Measurements from ENCODE around the gene ARPIN. TPM values are rescaled to one million over a fixed set of nuclear protein-coding genes. Genes with fewer than 3 reads are reported as not detected.

The ARPIN gene
- total and polyA plus RNA-seq, 9 of the 15 experiments (the other 6 are each of a cell fraction or from before 2014, with no cell fraction given): not detected

DNA sequence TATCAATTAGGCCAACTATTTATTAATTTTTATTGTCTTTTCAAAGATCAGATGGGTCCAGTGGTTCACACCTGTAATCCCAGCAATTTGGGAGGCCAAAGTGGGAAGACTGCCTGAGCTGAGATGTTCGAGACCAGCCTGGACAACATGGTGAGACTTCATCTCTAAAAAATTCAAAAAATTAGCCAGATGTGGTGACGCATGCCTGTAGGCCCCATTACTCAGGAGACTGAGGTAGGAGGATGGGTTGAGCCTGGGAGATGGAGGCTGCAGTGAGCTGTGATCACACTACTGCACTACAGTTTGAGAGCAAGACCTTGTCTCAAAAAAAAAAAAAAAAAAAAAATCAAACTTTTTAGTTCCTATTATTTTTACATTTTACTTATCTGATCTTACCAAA is 27.1 kb downstream of the ARPIN start:
- H4K20me1 ChIP-seq (replicated peaks; ENCODE audit: control insufficient read depth, insufficient read depth, low read length): no peaks in the 10 kb centered on the region
- no TSS peak for BruUV-seq (replicated peaks)
- ChIA-PET CTCF (ENCODE audit: low intra/inter-chr PET ratio) (no interaction called here), POLR2A (interaction anchor here (1.3 kb wide), 1 partner anchor 11 kb away, joined by 4 read pairs; no protein-coding TSS in a partner anchor)
- ATAC-seq: no peak
- H3K79me2 ChIP-seq (ENCODE audit: control insufficient read depth, insufficient read depth, low read length): peaks cover 5% of the 10 kb centered on the region; the same call in 1 of the 3 replicates
- no peak overlapping the region for H3K4me3 ChIP-seq
- H3K9me1 ChIP-seq (ENCODE audit: control insufficient read depth, insufficient read depth, low read length): no peaks in the 10 kb centered on the region
- WGBS (ENCODE audit: insufficient coverage, low coverage, missing lambda C conversion rate): 100% methylated on average over 2 of the region's 2 CpGs
- no peak overlapping the region for H3K9ac ChIP-seq (ENCODE audit: insufficient read depth in 1 of 2, low read depth in 2 of 2, low read length in 2 of 2)
- H3K27ac ChIP-seq (ENCODE audit: extremely low read depth, low read depth, low read length): no peak overlapping the region
- no peak overlapping the region for H3K4me2 ChIP-seq (ENCODE audit: insufficient read depth, low read length)
- in situ Hi-C loops (cut with MboI) (no loop called here), intact Hi-C loops (cut with micrococcal nuclease) (no loop called here)
- no peaks in the 10 kb centered on the region for H3K27me3 ChIP-seq (ENCODE audit: control insufficient read depth in 2 of 2, insufficient read depth in 2 of 2, low read length in 2 of 2)
- H3K4me1 ChIP-seq (replicated peaks in 1 of 2; ENCODE audit: control insufficient read depth in 2 of 2, insufficient read depth in 2 of 2, low read length in 2 of 2): no peaks in the 10 kb centered on the region
- FAIRE-seq: no peak
- H3K9me3 ChIP-seq (replicated peaks; ENCODE audit: control insufficient read depth, insufficient read depth, low read depth, low read length): no peaks in the 10 kb centered on the region
- no peak for DNase-seq (ENCODE audit: extremely low read depth in 1 of 4, low spot score in 3 of 4)
- no peak overlapping the region for H2AFZ ChIP-seq (ENCODE audit: low read depth, low read length)
- H3K36me3 ChIP-seq (ENCODE audit: control insufficient read depth, insufficient read depth, low read length): peaks cover 53% of the 10 kb centered on the region
- TF ChIP-seq MYC (IDR thresholded peaks at IDR 0.05; ENCODE audit: low read depth, low read length) (no peak), MYC (CRISPR knock-in tag; IDR thresholded peaks at IDR 0.05; ENCODE audit: borderline replicate concordance, low read depth) (no peak), BCL6 (CRISPR knock-in tag; IDR thresholded peaks at IDR 0.05) (no peak)
- TF ChIP-seq, protein P1, sequence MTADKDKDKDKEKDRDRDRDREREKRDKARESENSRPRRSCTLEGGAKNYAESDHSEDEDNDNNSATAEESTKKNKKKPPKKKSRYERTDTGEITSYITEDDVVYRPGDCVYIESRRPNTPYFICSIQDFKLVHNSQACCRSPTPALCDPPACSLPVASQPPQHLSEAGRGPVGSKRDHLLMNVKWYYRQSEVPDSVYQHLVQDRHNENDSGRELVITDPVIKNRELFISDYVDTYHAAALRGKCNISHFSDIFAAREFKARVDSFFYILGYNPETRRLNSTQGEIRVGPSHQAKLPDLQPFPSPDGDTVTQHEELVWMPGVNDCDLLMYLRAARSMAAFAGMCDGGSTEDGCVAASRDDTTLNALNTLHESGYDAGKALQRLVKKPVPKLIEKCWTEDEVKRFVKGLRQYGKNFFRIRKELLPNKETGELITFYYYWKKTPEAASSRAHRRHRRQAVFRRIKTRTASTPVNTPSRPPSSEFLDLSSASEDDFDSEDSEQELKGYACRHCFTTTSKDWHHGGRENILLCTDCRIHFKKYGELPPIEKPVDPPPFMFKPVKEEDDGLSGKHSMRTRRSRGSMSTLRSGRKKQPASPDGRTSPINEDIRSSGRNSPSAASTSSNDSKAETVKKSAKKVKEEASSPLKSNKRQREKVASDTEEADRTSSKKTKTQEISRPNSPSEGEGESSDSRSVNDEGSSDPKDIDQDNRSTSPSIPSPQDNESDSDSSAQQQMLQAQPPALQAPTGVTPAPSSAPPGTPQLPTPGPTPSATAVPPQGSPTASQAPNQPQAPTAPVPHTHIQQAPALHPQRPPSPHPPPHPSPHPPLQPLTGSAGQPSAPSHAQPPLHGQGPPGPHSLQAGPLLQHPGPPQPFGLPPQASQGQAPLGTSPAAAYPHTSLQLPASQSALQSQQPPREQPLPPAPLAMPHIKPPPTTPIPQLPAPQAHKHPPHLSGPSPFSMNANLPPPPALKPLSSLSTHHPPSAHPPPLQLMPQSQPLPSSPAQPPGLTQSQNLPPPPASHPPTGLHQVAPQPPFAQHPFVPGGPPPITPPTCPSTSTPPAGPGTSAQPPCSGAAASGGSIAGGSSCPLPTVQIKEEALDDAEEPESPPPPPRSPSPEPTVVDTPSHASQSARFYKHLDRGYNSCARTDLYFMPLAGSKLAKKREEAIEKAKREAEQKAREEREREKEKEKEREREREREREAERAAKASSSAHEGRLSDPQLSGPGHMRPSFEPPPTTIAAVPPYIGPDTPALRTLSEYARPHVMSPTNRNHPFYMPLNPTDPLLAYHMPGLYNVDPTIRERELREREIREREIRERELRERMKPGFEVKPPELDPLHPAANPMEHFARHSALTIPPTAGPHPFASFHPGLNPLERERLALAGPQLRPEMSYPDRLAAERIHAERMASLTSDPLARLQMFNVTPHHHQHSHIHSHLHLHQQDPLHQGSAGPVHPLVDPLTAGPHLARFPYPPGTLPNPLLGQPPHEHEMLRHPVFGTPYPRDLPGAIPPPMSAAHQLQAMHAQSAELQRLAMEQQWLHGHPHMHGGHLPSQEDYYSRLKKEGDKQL (CRISPR knock-in tag; IDR thresholded peaks at IDR 0.05; ENCODE audit: borderline replicate concordance): no peak
- TF ChIP-seq, protein P2, sequence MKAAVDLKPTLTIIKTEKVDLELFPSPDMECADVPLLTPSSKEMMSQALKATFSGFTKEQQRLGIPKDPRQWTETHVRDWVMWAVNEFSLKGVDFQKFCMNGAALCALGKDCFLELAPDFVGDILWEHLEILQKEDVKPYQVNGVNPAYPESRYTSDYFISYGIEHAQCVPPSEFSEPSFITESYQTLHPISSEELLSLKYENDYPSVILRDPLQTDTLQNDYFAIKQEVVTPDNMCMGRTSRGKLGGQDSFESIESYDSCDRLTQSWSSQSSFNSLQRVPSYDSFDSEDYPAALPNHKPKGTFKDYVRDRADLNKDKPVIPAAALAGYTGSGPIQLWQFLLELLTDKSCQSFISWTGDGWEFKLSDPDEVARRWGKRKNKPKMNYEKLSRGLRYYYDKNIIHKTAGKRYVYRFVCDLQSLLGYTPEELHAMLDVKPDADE (conservative IDR thresholded peaks at IDR 0.05; ENCODE audit: control insufficient read depth, low read depth, low read length): no peak
- TF ChIP-seq, protein P3, sequence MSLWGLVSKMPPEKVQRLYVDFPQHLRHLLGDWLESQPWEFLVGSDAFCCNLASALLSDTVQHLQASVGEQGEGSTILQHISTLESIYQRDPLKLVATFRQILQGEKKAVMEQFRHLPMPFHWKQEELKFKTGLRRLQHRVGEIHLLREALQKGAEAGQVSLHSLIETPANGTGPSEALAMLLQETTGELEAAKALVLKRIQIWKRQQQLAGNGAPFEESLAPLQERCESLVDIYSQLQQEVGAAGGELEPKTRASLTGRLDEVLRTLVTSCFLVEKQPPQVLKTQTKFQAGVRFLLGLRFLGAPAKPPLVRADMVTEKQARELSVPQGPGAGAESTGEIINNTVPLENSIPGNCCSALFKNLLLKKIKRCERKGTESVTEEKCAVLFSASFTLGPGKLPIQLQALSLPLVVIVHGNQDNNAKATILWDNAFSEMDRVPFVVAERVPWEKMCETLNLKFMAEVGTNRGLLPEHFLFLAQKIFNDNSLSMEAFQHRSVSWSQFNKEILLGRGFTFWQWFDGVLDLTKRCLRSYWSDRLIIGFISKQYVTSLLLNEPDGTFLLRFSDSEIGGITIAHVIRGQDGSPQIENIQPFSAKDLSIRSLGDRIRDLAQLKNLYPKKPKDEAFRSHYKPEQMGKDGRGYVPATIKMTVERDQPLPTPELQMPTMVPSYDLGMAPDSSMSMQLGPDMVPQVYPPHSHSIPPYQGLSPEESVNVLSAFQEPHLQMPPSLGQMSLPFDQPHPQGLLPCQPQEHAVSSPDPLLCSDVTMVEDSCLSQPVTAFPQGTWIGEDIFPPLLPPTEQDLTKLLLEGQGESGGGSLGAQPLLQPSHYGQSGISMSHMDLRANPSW (CRISPR knock-in tag; IDR thresholded peaks at IDR 0.05): no peak
- TF ChIP-seq, protein P4, sequence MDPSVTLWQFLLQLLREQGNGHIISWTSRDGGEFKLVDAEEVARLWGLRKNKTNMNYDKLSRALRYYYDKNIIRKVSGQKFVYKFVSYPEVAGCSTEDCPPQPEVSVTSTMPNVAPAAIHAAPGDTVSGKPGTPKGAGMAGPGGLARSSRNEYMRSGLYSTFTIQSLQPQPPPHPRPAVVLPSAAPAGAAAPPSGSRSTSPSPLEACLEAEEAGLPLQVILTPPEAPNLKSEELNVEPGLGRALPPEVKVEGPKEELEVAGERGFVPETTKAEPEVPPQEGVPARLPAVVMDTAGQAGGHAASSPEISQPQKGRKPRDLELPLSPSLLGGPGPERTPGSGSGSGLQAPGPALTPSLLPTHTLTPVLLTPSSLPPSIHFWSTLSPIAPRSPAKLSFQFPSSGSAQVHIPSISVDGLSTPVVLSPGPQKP (CRISPR knock-in tag; IDR thresholded peaks at IDR 0.05): no peak
